ENCODE measurements around the gene PRR23E. TPM values are rescaled to one million over a fixed set of nuclear protein-coding genes. Genes with fewer than 3 reads are reported as not detected.

The PRR23E gene
- total RNA-seq, 1 experiment from 2014 or later: not detected

GRCh38 chr3:127209840-127210653, 17.1 kb downstream of the PRR23E start:
- Histone ChIP-seq H3K4me2 (ENCODE audit: low read length) (no peak overlapping the region), H3K9ac (ENCODE audit: low read length) (no peak overlapping the region), H3K9me3 (ENCODE audit: low read length) (no peaks in the 10 kb centered on the region), H3F3A (ENCODE audit: low read length, unreplicated experiment) (no peaks in the 10 kb centered on the region), H3K36me3 (ENCODE audit: low read depth, low read length) (no peaks in the 10 kb centered on the region), H4K20me1 (ENCODE audit: low read length) (no peaks in the 10 kb centered on the region), H3K27ac (ENCODE audit: low read length) (no peak overlapping the region), H2AFZ (ENCODE audit: low read length) (no peak overlapping the region), H3K4me3 (ENCODE audit: low read length) (no peak overlapping the region), H3K27me3 (ENCODE audit: low read length) (no peaks in the 10 kb centered on the region), H3K79me2 (ENCODE audit: low read length) (no peaks in the 10 kb centered on the region), H3K9me2 (replicated peaks; ENCODE audit: low read length) (no peaks in the 10 kb centered on the region), H3K4me1 (ENCODE audit: insufficient read depth, low read length) (no peaks in the 10 kb centered on the region)
- TF ChIP-seq CTCF (conservative IDR thresholded peaks at IDR 0.05; ENCODE audit: low read depth, low read length) (no peak), EZH2phosphoT487 (IDR thresholded peaks at IDR 0.05; ENCODE audit: borderline replicate concordance, low read length) (no peak), EZH2 (IDR thresholded peaks at IDR 0.05; ENCODE audit: low read length, unreplicated experiment) (no peak)
- no TSS peak for BruUV-seq (replicated peaks)
- ATAC-seq: no peak
- CTCF ChIA-PET: no interaction called here
- intact Hi-C loops (cut with micrococcal nuclease): no loop called here
- POLR2A ChIA-PET (ENCODE audit: unreplicated experiment): no interaction called here
- no peak for DNase-seq

GRCh38 chr3:127210654-127210943, 17.7 kb downstream of the PRR23E start:
- DNase-seq: no peak
- Histone ChIP-seq H3F3A (ENCODE audit: low read length, unreplicated experiment) (no peaks in the 10 kb centered on the region), H3K27me3 (ENCODE audit: low read length) (no peaks in the 10 kb centered on the region), H3K9ac (ENCODE audit: low read length) (no peak overlapping the region), H3K9me3 (ENCODE audit: low read length) (no peaks in the 10 kb centered on the region), H3K79me2 (ENCODE audit: low read length) (no peaks in the 10 kb centered on the region), H3K27ac (ENCODE audit: low read length) (no peak overlapping the region), H2AFZ (ENCODE audit: low read length) (no peak overlapping the region), H3K36me3 (ENCODE audit: low read depth, low read length) (no peaks in the 10 kb centered on the region), H4K20me1 (ENCODE audit: low read length) (no peaks in the 10 kb centered on the region), H3K4me2 (ENCODE audit: low read length) (no peak overlapping the region), H3K9me2 (replicated peaks; ENCODE audit: low read length) (no peaks in the 10 kb centered on the region), H3K4me1 (ENCODE audit: insufficient read depth, low read length) (no peaks in the 10 kb centered on the region), H3K4me3 (ENCODE audit: low read length) (no peak overlapping the region)
- ATAC-seq: no peak
- intact Hi-C loops (cut with micrococcal nuclease): no loop called here
- TF ChIP-seq CTCF (conservative IDR thresholded peaks at IDR 0.05; ENCODE audit: low read depth, low read length) (no peak), EZH2phosphoT487 (IDR thresholded peaks at IDR 0.05; ENCODE audit: borderline replicate concordance, low read length) (no peak), EZH2 (IDR thresholded peaks at IDR 0.05; ENCODE audit: low read length, unreplicated experiment) (no peak)
- no TSS peak for BruUV-seq (replicated peaks)
- CTCF ChIA-PET: no interaction called here
- POLR2A ChIA-PET (ENCODE audit: unreplicated experiment): no interaction called here

Measured in PC-3 (cell line).